Naive thymus-derived CD4-positive, alpha-beta T cell (primary cell): Measurements from ENCODE around the gene LZTR1. TPM values are rescaled to one million over a fixed set of nuclear protein-coding genes. Genes with fewer than 3 reads are reported as not detected.

Source experiments
- ATAC-seq: fragments of 150-1000 bp; cut with Tn5 transposase; 2 replicates; pipeline ENCODE4 v1.10.0; 2021; ENCODE audit warnings: mild to moderate bottlenecking, moderate library complexity
- CTCF ChIA-PET: fragments of 350-600 bp; sonication (Branson Sonifier 250); formaldehyde crosslinking; loops from one replicate; lab custom pipeline; 2021; ENCODE audit warnings: antibody characterized with exemption; lab: Charles Lee
- POLR2A ChIA-PET: fragments of 350-600 bp; sonication (Branson Sonifier 250); formaldehyde crosslinking; loops from one replicate; lab custom pipeline; 2021; ENCODE audit warnings: antibody characterized with exemption, inconsistent platforms; lab: Charles Lee
- DNase-seq, 9 donors: peaks; one replicate each; pipeline versions ENCODE4 v3.0.0 to v3.0.0-alpha.2; 2020 to 2022; ENCODE audit warnings: mixed read lengths in 1 of 9
- H3K27ac ChIP-seq: one replicate; pipeline ENCODE4 v1.7.0; 2013; ENCODE audit warnings: mild to moderate bottlenecking, low read depth, low read length, moderate library complexity
- H3K27me3 ChIP-seq, 2 donors: one replicate each; pipeline ENCODE4 v1.7.0; 2013; ENCODE audit warnings: low read length in 2 of 2, mild to moderate bottlenecking in 2 of 2, moderate library complexity in 2 of 2; ENCODE audit not compliant: control insufficient read depth in 2 of 2, insufficient read depth in 2 of 2
- H3K36me3 ChIP-seq, 3 experiments: 1 replicate in 2 of 3; 2 replicates in 1 of 3; pipeline ENCODE4 v1.7.0; 2013; ENCODE audit warnings: low read length in 3 of 3, mild to moderate bottlenecking in 3 of 3, moderate library complexity in 1 of 3; ENCODE audit not compliant: insufficient read depth in 3 of 3, control insufficient read depth in 2 of 3
- H3K4me1 ChIP-seq, 2 donors: one replicate each; pipeline ENCODE4 v1.7.0; 2013; ENCODE audit warnings: low read length in 2 of 2, mild to moderate bottlenecking in 2 of 2, moderate library complexity in 1 of 2; ENCODE audit not compliant: control insufficient read depth in 2 of 2, insufficient read depth in 2 of 2
- H3K4me3 ChIP-seq: 2 replicates; pipeline ENCODE4 v1.7.0; 2013; ENCODE audit warnings: mild to moderate bottlenecking, low read length
- H3K9me3 ChIP-seq, 3 experiments: 1 replicate in 2 of 3; 2 replicates in 1 of 3; pipeline ENCODE4 v1.7.0; 2013; ENCODE audit warnings: low read length in 3 of 3; ENCODE audit not compliant: control insufficient read depth in 2 of 3
- H3K27ac Mint-ChIP-seq, 9 donors: one replicate each; pipeline ENCODE4 v1.8.0; 2020 to 2022; ENCODE audit warnings: mixed read lengths in 9 of 9, mild to moderate bottlenecking in 8 of 9, moderate library complexity in 5 of 9, inconsistent platforms in 2 of 9
- H3K27me3 Mint-ChIP-seq, 5 donors: one replicate each; pipeline ENCODE4 v1.8.0; 2021 to 2022; ENCODE audit warnings: mixed read lengths in 5 of 5, mild to moderate bottlenecking in 1 of 5
- H3K36me3 Mint-ChIP-seq, 5 donors: one replicate each; pipeline ENCODE4 v1.8.0; 2020 to 2022; ENCODE audit warnings: mixed read lengths in 5 of 5, mild to moderate bottlenecking in 3 of 5, inconsistent platforms in 1 of 5
- H3K4me1 Mint-ChIP-seq, 7 donors: one replicate each; pipeline ENCODE4 v1.8.0; 2020 to 2022; ENCODE audit warnings: mixed read lengths in 7 of 7, mild to moderate bottlenecking in 3 of 7, inconsistent platforms in 1 of 7
- H3K4me3 Mint-ChIP-seq, 10 donors: one replicate each; pipeline ENCODE4 v1.8.0; 2020 to 2022; ENCODE audit warnings: mild to moderate bottlenecking in 10 of 10, mixed read lengths in 10 of 10, moderate library complexity in 6 of 10, inconsistent platforms in 2 of 10
- H3K9me3 Mint-ChIP-seq, 11 donors: one replicate each; pipeline ENCODE4 v1.8.0; 2020 to 2022; ENCODE audit warnings: mixed read lengths in 11 of 11, mild to moderate bottlenecking in 4 of 11, inconsistent platforms in 1 of 11, moderate library complexity in 1 of 11
- intact Hi-C, 2 donors: fragments of 100-400 bp; cut with micrococcal nuclease; formaldehyde crosslinking; loops; one replicate each; pipeline ENCODE4 v1.15.1; 2023
- polyA plus RNA-seq, 2 donors: library from polyadenylated mRNA; unstranded; fragments of 300-500 nt; fragmentation: Illumina TruSeq; gene quantifications; one replicate each; pipeline ENCODE4 v1.2.3, GENCODE V29; 2021
- total RNA-seq, 6 experiments: library from RNA in 5 of 6; stranded (reverse) in 5 of 6; gene quantifications; 1 replicate in 5 of 6; 2 replicates in 1 of 6; pipeline ENCODE4 v1.2.3 and lab custom pipeline; 2021 to 2026

LZTR1 gene
- total and polyA plus RNA-seq, 7 experiments from 2014 or later, result 11.4 to 104 (median 71.2) TPM

- ATAC-seq (no peak), DNase-seq (no peak)
- H3K27me3 Mint-ChIP-seq, result no peaks in the 10 kb centered on the region
- Histone ChIP-seq H3K9me3 (no peaks in the 10 kb centered on the region), H3K4me1 (peaks cover 10 to 12% of the 10 kb centered on the region in 2 donors), H3K36me3 (no peaks in the 10 kb centered on the region), H3K4me3 (no peak overlapping the region), H3K27ac (no peak overlapping the region), H3K27me3 (no peaks in the 10 kb centered on the region)
- H3K4me3 Mint-ChIP-seq, result no peak overlapping the region
- POLR2A ChIA-PET, result no interaction called here
- H3K27ac Mint-ChIP-seq, result no peak overlapping the region
- CTCF ChIA-PET, result interaction anchor here (0.7 kb wide), 1 partner anchor 24 kb away, joined by 3 read pairs; no protein-coding TSS in a partner anchor
- H3K36me3 Mint-ChIP-seq, result no peaks in the 10 kb centered on the region
- peaks cover 0 to 2% (median 0%) of the 10 kb centered on the region in 11 donors for H3K9me3 Mint-ChIP-seq
- peaks cover 5 to 15% (median 9%) of the 10 kb centered on the region in 7 donors for H3K4me1 Mint-ChIP-seq
- intact Hi-C loops, result no loop called here
Observed at GRCh38 chr22:21022507-21022906, 40.4 kb downstream of the LZTR1 start.

- intact Hi-C loops, result no loop called here
- peaks cover 10 to 12% of the 10 kb centered on the region in 2 donors for H3K4me1 ChIP-seq
- H3K27me3 ChIP-seq, result no peaks in the 10 kb centered on the region
- no peak overlapping the region for H3K27ac ChIP-seq
- H3K4me3 Mint-ChIP-seq, result no peak overlapping the region
- H3K27me3 Mint-ChIP-seq, result no peaks in the 10 kb centered on the region
- H3K27ac Mint-ChIP-seq, result no peak overlapping the region
- DNase-seq (no peak), ATAC-seq (no peak)
- no peaks in the 10 kb centered on the region for H3K36me3 Mint-ChIP-seq
- H3K9me3 ChIP-seq, result no peaks in the 10 kb centered on the region
- peaks cover 5 to 15% (median 9%) of the 10 kb centered on the region in 7 donors for H3K4me1 Mint-ChIP-seq
- H3K9me3 Mint-ChIP-seq, result peaks cover 0 to 2% (median 0%) of the 10 kb centered on the region in 11 donors
- ChIA-PET CTCF (no interaction called here), POLR2A (no interaction called here)
- H3K4me3 ChIP-seq, result no peak overlapping the region
- H3K36me3 ChIP-seq, result no peaks in the 10 kb centered on the region
Observed at GRCh38 chr22:21022955-21023614, 41.0 kb downstream of the LZTR1 start.

GRCh38 chr22:21025266-21025665 lies 43.2 kb downstream of the LZTR1 start:
- H3K4me3 ChIP-seq, result no peak overlapping the region
- no peaks in the 10 kb centered on the region for H3K27me3 ChIP-seq
- intact Hi-C loops, result no loop called here
- H3K36me3 Mint-ChIP-seq, result no peaks in the 10 kb centered on the region
- peaks cover 10 to 12% of the 10 kb centered on the region in 2 donors for H3K4me1 ChIP-seq
- ATAC-seq (no peak), DNase-seq (peak in 3 of 9 donors; percentile 23 to 30 (median 24))
- H3K27ac ChIP-seq, result peak overlapping the region; percentile 11
- peak overlapping the region in 7 of 9 donors; percentile 14 to 84 (median 68) for H3K27ac Mint-ChIP-seq
- H3K9me3 Mint-ChIP-seq, result peaks cover 0 to 2% (median 0%) of the 10 kb centered on the region in 11 donors
- peak overlapping the region in 9 of 10 donors; percentile 14 to 63 (median 53) for H3K4me3 Mint-ChIP-seq
- ChIA-PET CTCF (no interaction called here), POLR2A (no interaction called here)
- H3K36me3 ChIP-seq, result no peaks in the 10 kb centered on the region
- no peaks in the 10 kb centered on the region for H3K9me3 ChIP-seq
- peaks cover 5 to 15% (median 9%) of the 10 kb centered on the region in 7 donors for H3K4me1 Mint-ChIP-seq
- peaks cover 3 to 11% (median 5%) of the 10 kb centered on the region in 5 donors for H3K27me3 Mint-ChIP-seq

- no peak for ATAC-seq
- intact Hi-C loops, result no loop called here
- Mint-ChIP-seq H3K27me3 (peaks cover 11 to 19% (median 13%) of the 10 kb centered on the region in 5 donors), H3K4me1 (peaks cover 9 to 19% (median 12%) of the 10 kb centered on the region in 7 donors), H3K27ac (peak overlapping the region in 4 of 9 donors; percentile 52 to 77 (median 61)), H3K4me3 (peak overlapping the region in 2 of 10 donors; percentile 14 to 61), H3K9me3 (peaks cover 0 to 2% (median 0%) of the 10 kb centered on the region in 11 donors), H3K36me3 (no peaks in the 10 kb centered on the region)
- Histone ChIP-seq H3K27me3 (no peaks in the 10 kb centered on the region), H3K4me1 (peaks cover 10 to 12% of the 10 kb centered on the region in 2 donors), H3K36me3 (no peaks in the 10 kb centered on the region), H3K9me3 (no peaks in the 10 kb centered on the region), H3K27ac (peak overlapping the region; percentile 11), H3K4me3 (no peak overlapping the region)
- DNase-seq, result no peak
- POLR2A ChIA-PET, result no interaction called here
- CTCF ChIA-PET, result no interaction called here
Observed at GRCh38 chr22:21025763-21026755, 44.0 kb downstream of the LZTR1 start.

- Mint-ChIP-seq H3K4me3 (no peak overlapping the region), H3K36me3 (no peaks in the 10 kb centered on the region), H3K9me3 (peaks cover 0 to 2% (median 0%) of the 10 kb centered on the region in 11 donors), H3K27ac (no peak overlapping the region), H3K27me3 (peaks cover 14 to 23% (median 19%) of the 10 kb centered on the region in 5 donors), H3K4me1 (peaks cover 11 to 23% (median 16%) of the 10 kb centered on the region in 7 donors)
- Histone ChIP-seq H3K27me3 (no peaks in the 10 kb centered on the region), H3K4me1 (peaks cover 10 to 15% of the 10 kb centered on the region in 2 donors), H3K36me3 (no peaks in the 10 kb centered on the region), H3K9me3 (no peaks in the 10 kb centered on the region), H3K4me3 (no peak overlapping the region), H3K27ac (no peak overlapping the region)
- ChIA-PET CTCF (no interaction called here), POLR2A (no interaction called here)
- DNase-seq (no peak), ATAC-seq (no peak)
- intact Hi-C loops, result no loop called here
Observed at GRCh38 chr22:21026783-21027692, 44.9 kb downstream of the LZTR1 start.
